ENCODE results near the gene CALML6.

Gene CALML6

DNA sequence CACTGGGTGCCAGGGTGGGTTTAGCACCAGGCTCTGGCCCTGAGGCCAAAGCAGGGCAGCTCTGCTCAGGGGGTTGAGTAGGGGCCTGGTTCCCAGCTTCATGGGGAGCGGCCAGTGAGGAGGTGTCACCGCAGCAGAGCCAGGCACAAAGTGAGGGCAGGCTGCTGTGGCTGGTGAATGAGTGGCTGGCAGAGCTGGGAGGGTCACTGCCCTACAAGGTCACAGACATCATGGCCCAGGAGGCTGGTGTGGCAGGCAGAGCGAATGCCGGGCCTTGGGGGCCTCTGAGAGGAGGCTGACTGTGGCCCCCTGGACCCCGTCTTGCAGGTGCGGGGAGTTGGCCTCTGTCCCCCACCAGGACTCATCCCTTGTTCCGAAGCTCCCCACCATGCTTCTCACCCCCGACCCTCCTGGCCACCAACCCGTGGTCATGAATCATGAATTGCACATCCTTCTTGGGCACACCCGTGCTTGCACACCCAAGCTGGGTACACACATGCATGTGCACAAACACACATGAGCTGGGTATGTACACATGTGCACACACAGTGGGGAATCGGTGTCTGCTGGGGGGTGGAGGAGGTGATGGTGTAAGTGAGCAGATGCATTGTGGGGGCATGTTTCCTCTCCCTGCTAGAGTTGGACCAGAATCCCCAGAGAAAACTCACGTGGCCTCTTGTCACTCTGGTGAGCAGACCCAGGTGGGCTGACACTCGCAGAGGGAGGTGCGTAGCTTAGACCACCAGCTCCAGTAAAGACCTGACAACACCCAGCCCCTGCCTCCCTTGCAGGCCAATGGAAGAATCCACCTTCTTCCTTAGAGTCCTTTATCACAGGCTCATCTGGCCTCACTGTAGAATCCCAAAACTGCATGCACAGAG lies 19.4 kb upstream of the CALML6 start:
- H3K4me3 ChIP-seq (replicated peaks in 1 of 2; ENCODE audit: low read depth in 2 of 2, low read length in 2 of 2), result no peak overlapping the region
- DNase-seq (ENCODE audit: low read depth in 2 of 2), result no peak
- TF ChIP-seq CTCF (IDR thresholded peaks at IDR 0.05; ENCODE audit: low read depth, low read length), result no peak

DNA sequence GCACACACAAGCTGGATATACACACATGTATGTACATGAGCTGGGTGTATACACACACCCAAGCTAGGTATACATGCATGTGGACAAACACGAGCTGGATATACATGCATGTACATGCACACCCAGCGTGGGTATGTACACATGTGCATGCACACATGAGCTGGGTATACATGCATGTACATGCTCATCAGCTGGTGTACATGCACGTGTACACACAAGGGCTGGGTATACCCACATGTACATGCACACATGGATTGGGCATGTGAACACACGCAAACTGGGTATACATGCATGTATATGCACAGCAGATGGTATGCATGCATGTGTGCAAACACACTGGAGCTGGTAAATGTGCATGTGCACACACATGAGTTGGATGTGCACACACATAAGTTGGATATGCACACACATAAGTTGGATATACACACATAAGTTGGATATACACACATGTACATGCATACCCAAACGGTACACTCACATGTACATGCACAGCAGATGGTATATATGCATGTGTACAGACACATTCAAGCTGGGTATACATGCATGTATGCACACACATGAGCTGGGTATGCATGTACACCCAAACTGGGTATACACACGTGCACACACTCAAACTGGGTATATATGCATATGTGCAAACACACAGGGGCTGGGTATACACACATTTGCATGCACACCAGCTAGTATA lies 16.7 kb upstream of the CALML6 start:
- TF ChIP-seq CTCF (IDR thresholded peaks at IDR 0.05; ENCODE audit: low read depth, low read length), result no peak
- H3K4me3 ChIP-seq (replicated peaks in 1 of 2; ENCODE audit: low read depth in 2 of 2, low read length in 2 of 2), result no peak overlapping the region
- DNase-seq (ENCODE audit: low read depth in 2 of 2), result no peak

DNA sequence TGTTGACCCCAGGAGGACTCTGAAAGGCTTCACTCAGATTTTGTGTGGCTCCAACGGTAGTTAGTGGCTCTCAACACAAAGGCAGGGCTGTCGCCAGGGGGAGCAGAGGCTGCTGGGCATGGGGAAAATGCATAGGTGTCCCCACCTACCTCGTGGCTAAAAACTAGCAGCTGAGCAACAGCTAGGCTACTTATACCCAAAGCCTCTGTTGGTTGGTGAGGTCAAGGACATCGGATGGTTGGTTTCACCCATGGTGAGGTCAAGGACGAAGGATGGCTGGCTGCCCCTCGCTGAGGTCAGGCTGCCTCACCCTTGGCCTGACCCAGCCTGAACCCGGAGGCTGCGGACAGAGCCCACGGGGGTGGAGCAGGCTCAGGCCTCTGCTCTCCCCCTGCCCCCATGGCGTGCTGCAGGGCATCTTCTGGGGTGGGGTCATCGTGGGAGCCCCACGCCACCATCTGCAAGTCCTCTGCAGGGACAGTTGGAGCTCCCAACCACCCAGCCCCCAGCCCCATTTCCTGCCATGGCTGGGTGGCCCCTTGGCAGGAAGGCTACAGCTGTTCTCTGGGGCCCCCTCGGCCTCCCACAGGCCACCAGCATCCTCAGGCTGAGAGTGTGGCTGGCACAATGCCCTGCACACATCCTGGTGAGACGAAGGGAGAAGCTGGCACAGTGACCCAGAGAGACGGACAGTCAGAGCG lies 15.6 kb upstream of the CALML6 start:
- no peak for TF ChIP-seq CTCF (IDR thresholded peaks at IDR 0.05; ENCODE audit: low read depth, low read length)
- H3K4me3 ChIP-seq (replicated peaks in 1 of 2; ENCODE audit: low read depth in 2 of 2, low read length in 2 of 2), result no peak overlapping the region
- DNase-seq (ENCODE audit: low read depth in 2 of 2), result no peak

GRCh38 chr1:1899967-1900327 lies 15.1 kb upstream of the CALML6 start:
- no peak for DNase-seq (ENCODE audit: low read depth in 2 of 2)
- no peak overlapping the region for H3K4me3 ChIP-seq (replicated peaks in 1 of 2; ENCODE audit: low read depth in 2 of 2, low read length in 2 of 2)
- TF ChIP-seq CTCF (IDR thresholded peaks at IDR 0.05; ENCODE audit: low read depth, low read length), result no peak

- H3K4me3 ChIP-seq (replicated peaks in 1 of 2; ENCODE audit: low read depth in 2 of 2, low read length in 2 of 2), result no peak overlapping the region
- TF ChIP-seq CTCF (IDR thresholded peaks at IDR 0.05; ENCODE audit: low read depth, low read length), result no peak
- no peak for DNase-seq (ENCODE audit: low read depth in 2 of 2)
Observed at GRCh38 chr1:1900883-1901640, 14.0 kb upstream of the CALML6 start.

- H3K4me3 ChIP-seq (replicated peaks in 1 of 2; ENCODE audit: low read depth in 2 of 2, low read length in 2 of 2), result no peak overlapping the region
- no peak for TF ChIP-seq CTCF (IDR thresholded peaks at IDR 0.05; ENCODE audit: low read depth, low read length)
- DNase-seq (ENCODE audit: low read depth in 2 of 2), result no peak
Observed at GRCh38 chr1:1901641-1902294, 13.3 kb upstream of the CALML6 start.
